Body of pancreas (tissue), 4 donors: ENCODE data around the gene SRPK2. TPM values are rescaled to one million over a fixed set of nuclear protein-coding genes. Genes with fewer than 3 reads are reported as not detected.
A peak's percentile ranks its signal among the peaks of the same experiment; 100 is the strongest.

Experiments used
- ATAC-seq: fragments of 150-250 bp; one replicate; pipeline ENCODE4 v1.9.1; 2016
- DNase-seq, 4 donors: peaks; one replicate each; pipeline ENCODE4 v3.0.0-alpha.2; 2019
- H3K27ac ChIP-seq, 4 donors: fragments of 200-600 bp; sonication (generic); 1 replicate in 3 of 4; 2 replicates in 1 of 4; pipeline versions ENCODE4 v1.5.1 to v1.6.1; 2016 to 2019; ENCODE audit warnings: mild to moderate bottlenecking in 1 of 4, mixed read lengths in 1 of 4, moderate library complexity in 1 of 4
- H3K27me3 ChIP-seq, 2 donors: fragments of 200-600 bp; sonication (generic); one replicate each; pipeline ENCODE4 v1.6.0; 2016; ENCODE audit warnings: mild to moderate bottlenecking in 1 of 2
- H3K36me3 ChIP-seq, 2 donors: fragments of 200-600 bp; sonication (generic); replicated peaks in 1 of 2; 2 replicates each; pipeline ENCODE4 v1.5.1; 2016; ENCODE audit warnings: low read depth in 2 of 2; ENCODE audit not compliant: insufficient read depth in 1 of 2
- H3K4me1 ChIP-seq: fragments of 200-600 bp; sonication (generic); one replicate; pipeline ENCODE4 v1.6.0; 2016
- H3K4me3 ChIP-seq, 2 donors: fragments of 200-600 bp; sonication (generic); 1 replicate in 1 of 2; 2 replicates in 1 of 2; pipeline ENCODE4 v1.5.1; 2016 to 2019
- H3K9me3 ChIP-seq, 3 donors: fragments of 200-600 bp; sonication (generic); 1 replicate in 2 of 3; 2 replicates in 1 of 3; pipeline ENCODE4 v1.5.1; 2016
- CTCF ChIP-seq, 7 experiments: fragments of 450-650 bp in 4 of 7; fragments of 200-600 bp in 3 of 7; sonication (generic) in 3 of 7; IDR thresholded peaks; one replicate each; pipeline ENCODE4 v1.5.1; 2016 to 2019; ENCODE audit warnings: antibody characterized with exemption in 7 of 7
- POLR2A ChIP-seq, 3 donors: fragments of 450-650 bp; IDR thresholded peaks; one replicate each; pipeline ENCODE4 v1.6.1; 2016; ENCODE audit warnings: antibody characterized with exemption in 3 of 3, mild to moderate bottlenecking in 2 of 3
- WGBS, 2 donors: methylation state at CpG; one replicate each; pipeline ENCODE4 v1.1.5; 2017; 5-methylcytosine and 5-hydroxymethylcytosine counted together
- intact Hi-C: fragments of 100-400 bp; cut with DNase I; formaldehyde crosslinking; loops from one replicate; pipeline ENCODE4 v1.15.1; 2023
- total RNA-seq, 2 donors: library from RNA; depleted of rRNA; stranded (reverse); fragments of >200 nt; gene quantifications; one replicate each; pipeline ENCODE4 v1.1.0, GENCODE V29; 2016

The SRPK2 gene
- total RNA-seq, 2 donors from 2014 or later = 23.4 to 31.1 TPM

GRCh38 chr7:105389889-105390288 is 1.2 kb upstream of the SRPK2 start:
- WGBS, 2 donors = 80 to 81% methylated on average over 1 of the region's 1 CpG

GRCh38 chr7:105389088-105389650 is 448 bp upstream of the SRPK2 start:
- peak; percentile 54 to 60 (median 57) for DNase-seq
- H3K4me3 ChIP-seq = peak overlapping the region in 1 of 2 donors; percentile 22
- peak overlapping the region; percentile 40 to 84 (median 59) for H3K27ac ChIP-seq
- H3K4me1 ChIP-seq = peaks cover 16% of the 10 kb centered on the region
- H3K9me3 ChIP-seq = no peaks in the 10 kb centered on the region
- ATAC-seq = peak; percentile 53
- 5 to 11% methylated on average over 12 to 44 of the region's 45 CpGs for WGBS, 2 donors
- intact Hi-C loops = no loop called here
- no peaks in the 10 kb centered on the region for H3K36me3 ChIP-seq
- H3K27me3 ChIP-seq = no peaks in the 10 kb centered on the region
- TF ChIP-seq CTCF (IDR thresholded peaks at IDR 0.05) (peak in 2 of 7 experiments; percentile 10 to 20), POLR2A (IDR thresholded peaks at IDR 0.05) (no peak)

More at GRCh38 chr7:105389889-105390288, 1.2 kb upstream of the SRPK2 start:
- H3K27me3 ChIP-seq = no peaks in the 10 kb centered on the region
- no peaks in the 10 kb centered on the region for H3K36me3 ChIP-seq
- no peak overlapping the region for H3K27ac ChIP-seq
- no peak for ATAC-seq
- H3K4me3 ChIP-seq = no peak overlapping the region
- peaks cover 16% of the 10 kb centered on the region for H3K4me1 ChIP-seq
- H3K9me3 ChIP-seq = no peaks in the 10 kb centered on the region
- DNase-seq = no peak
- intact Hi-C loops = no loop called here
- no peak for TF ChIP-seq CTCF (IDR thresholded peaks at IDR 0.05)
- no peak for TF ChIP-seq POLR2A (IDR thresholded peaks at IDR 0.05)

- ATAC-seq (peak; percentile 43), DNase-seq (peak; percentile 61 to 77 (median 62))
- Histone ChIP-seq H3K4me1 (peaks cover 16% of the 10 kb centered on the region), H3K27me3 (no peaks in the 10 kb centered on the region), H3K27ac (peak overlapping the region; percentile 17 to 84 (median 75)), H3K9me3 (no peaks in the 10 kb centered on the region), H3K36me3 (no peaks in the 10 kb centered on the region), H3K4me3 (peak overlapping the region; percentile 48 to 88)
- TF ChIP-seq POLR2A (IDR thresholded peaks at IDR 0.05) = peak in 1 of 3 donors; percentile 4
- TF ChIP-seq CTCF (IDR thresholded peaks at IDR 0.05) = no peak
- intact Hi-C loops = no loop called here
- 2 to 4% methylated on average over 35 to 61 of the region's 76 CpGs for WGBS, 2 donors
These were observed 989 bp downstream of the SRPK2 start for GRCh38 chr7:105387508-105388355.

- H3K27me3 ChIP-seq = no peaks in the 10 kb centered on the region
- WGBS, 2 donors = 70 to 76% methylated on average over 3 of the region's 3 CpGs
- H3K9me3 ChIP-seq = no peaks in the 10 kb centered on the region
- no peak overlapping the region for H3K4me3 ChIP-seq
- DNase-seq (no peak), ATAC-seq (no peak)
- H3K4me1 ChIP-seq = peaks cover 18% of the 10 kb centered on the region
- no peak overlapping the region for H3K27ac ChIP-seq
- TF ChIP-seq POLR2A (IDR thresholded peaks at IDR 0.05) (no peak), CTCF (IDR thresholded peaks at IDR 0.05) (no peak)
- no peaks in the 10 kb centered on the region for H3K36me3 ChIP-seq
- intact Hi-C loops = no loop called here
These were observed 10.8 kb downstream of the SRPK2 start for GRCh38 chr7:105377903-105378302.
